ENCODE data around the gene CBLN3. TPM values are rescaled to one million over a fixed set of nuclear protein-coding genes. Genes with fewer than 3 reads are reported as not detected.
"Not testable (repeated sequence)": the region's sequence is repeated elsewhere in the genome, so short reads cannot be mapped to it uniquely, and the experiment has no call there.

The CBLN3 gene
- 1 to 10 TPM; 2.0 to 2.5 TPM for total RNA-seq
- long read RNA-seq: 0 reads

GRCh38 chr14:24429395-24430142, at the start of gene CBLN3, which contains the start of gene KHNYN:
Gene CBLN3, minus strand, starts transcription at chr14:24429668. Its CDS starts 614 bp downstream, at chr14:24429054.
Gene KHNYN, plus strand, starts transcription at chr14:24429954. Its CDS starts 777 bp downstream, at chr14:24430731.
- ATAC-seq (peak; percentile 68), DNase-seq (peak; percentile 92 to 93)
- intact Hi-C loops (cut with DNase I, micrococcal nuclease): loop anchor here (2.0 to 10.0 kb wide), 4 partner anchors 62 to 97 kb away; partner anchors contain the start of genes NFATC4 (in 2 of the 2), ADCY4 (in 1 of the 2) and RIPK3 (in 1 of the 2)

GRCh38 chr14:24475261-24475660, 45.8 kb upstream of the CBLN3 start:
- intact Hi-C loops (cut with DNase I, micrococcal nuclease): no loop called here
- ATAC-seq (no peak), DNase-seq (no peak)

GRCh38 chr14:24473211-24473610, 43.7 kb upstream of the CBLN3 start:
- intact Hi-C loops (cut with DNase I, micrococcal nuclease): no loop called here
- ATAC-seq (no peak), DNase-seq (no peak)

GRCh38 chr14:24470450-24470849, 41.0 kb upstream of the CBLN3 start:
- DNase-seq; ATAC-seq; intact Hi-C loops (cut with DNase I, micrococcal nuclease): not testable (repeated sequence)

- no peak for ATAC-seq
- intact Hi-C loops (cut with DNase I, micrococcal nuclease): no loop called here
- DNase-seq: no peak
These were observed 36.3 kb upstream of the CBLN3 start for GRCh38 chr14:24465805-24466204.

- DNase-seq (no peak), ATAC-seq (no peak)
- intact Hi-C loops (cut with DNase I, micrococcal nuclease): no loop called here
These were observed 35.9 kb upstream of the CBLN3 start for GRCh38 chr14:24465368-24465767.

- DNase-seq: no peak
- intact Hi-C loops (cut with DNase I, micrococcal nuclease): no loop called here
- ATAC-seq: no peak
These were observed 34.7 kb upstream of the CBLN3 start for GRCh38 chr14:24463884-24464785.

GRCh38 chr14:24463017-24463883, 33.8 kb upstream of the CBLN3 start:
- DNase-seq (no peak), ATAC-seq (peak; percentile 48)
- intact Hi-C loops (cut with DNase I, micrococcal nuclease): no loop called here

- no peak for ATAC-seq
- DNase-seq: no peak
- intact Hi-C loops (cut with DNase I, micrococcal nuclease): no loop called here
These were observed 31.9 kb upstream of the CBLN3 start for GRCh38 chr14:24461336-24461735.

GRCh38 chr14:24459331-24459730, 29.9 kb upstream of the CBLN3 start:
- no peak for ATAC-seq
- intact Hi-C loops (cut with DNase I, micrococcal nuclease): no loop called here
- no peak for DNase-seq

GRCh38 chr14:24458736-24459135, 29.3 kb upstream of the CBLN3 start:
- ATAC-seq: no peak
- no peak for DNase-seq
- intact Hi-C loops (cut with DNase I, micrococcal nuclease): no loop called here

GRCh38 chr14:24456980-24457379, 27.5 kb upstream of the CBLN3 start:
- ATAC-seq (no peak), DNase-seq (no peak)
- intact Hi-C loops (cut with DNase I, micrococcal nuclease): no loop called here

GRCh38 chr14:24450828-24451227, 21.4 kb upstream of the CBLN3 start:
- ATAC-seq; intact Hi-C loops (cut with DNase I, micrococcal nuclease); DNase-seq: not testable (repeated sequence)

GRCh38 chr14:24443053-24443665, 13.7 kb upstream of the CBLN3 start:
- no peak for DNase-seq
- no peak for ATAC-seq
- intact Hi-C loops (cut with DNase I, micrococcal nuclease): no loop called here

- intact Hi-C loops (cut with DNase I, micrococcal nuclease): no loop called here
- DNase-seq (peak; percentile 95 to 98), ATAC-seq (peak; percentile 85)
These were observed 13.0 kb upstream of the CBLN3 start, which contains the start of gene SDR39U1 for GRCh38 chr14:24442240-24443052. Gene SDR39U1, minus strand, starts transcription at chr14:24442776. Its CDS starts 7 bp downstream, at chr14:24442769.

GRCh38 chr14:24441904-24442239, 12.4 kb upstream of the CBLN3 start:
- intact Hi-C loops (cut with DNase I, micrococcal nuclease): no loop called here
- ATAC-seq: no peak
- DNase-seq: no peak

- DNase-seq (no peak), ATAC-seq (no peak)
- intact Hi-C loops (cut with DNase I, micrococcal nuclease): no loop called here
These were observed 12.0 kb upstream of the CBLN3 start for GRCh38 chr14:24441485-24441884.

Data from left colon (tissue), 2 donors.